ENCODE data around the gene NR1I3. TPM values are rescaled to one million over a fixed set of nuclear protein-coding genes. Genes with fewer than 3 reads are reported as not detected.

NR1I3 gene
- total RNA-seq, 2 experiments from 2014 or later = not detected

- ChIA-PET POLR2A (interaction anchor here (0.6 to 4.4 kb wide), 4 partner anchors 7 to 49 kb away, joined by 3 to 22 read pairs (median 4); partner anchors contain the start of gene NDUFS2), CTCF (ENCODE audit: unreplicated experiment) (no interaction called here)
- no peak overlapping the region for H2AFZ ChIP-seq (ENCODE audit: low read length)
- no peak overlapping the region for H3K4me2 ChIP-seq (ENCODE audit: low read length)
- no peak overlapping the region for H3K4me3 ChIP-seq (ENCODE audit: low read depth, low read length, poor library complexity, severe bottlenecking)
- no peaks in the 10 kb centered on the region for H3K9me2 ChIP-seq (ENCODE audit: insufficient read depth, low read length)
- DNase-seq (ENCODE audit: low spot score) = no peak
- no peaks in the 10 kb centered on the region for H3K9me3 ChIP-seq (ENCODE audit: low read length)
- H3K79me2 ChIP-seq (ENCODE audit: insufficient read depth, low read depth, low read length) = no peaks in the 10 kb centered on the region
- TF ChIP-seq EZH2phosphoT487 (IDR thresholded peaks at IDR 0.05; ENCODE audit: borderline replicate concordance, low read depth, low read length) = no peak
- TF ChIP-seq, protein P1, sequence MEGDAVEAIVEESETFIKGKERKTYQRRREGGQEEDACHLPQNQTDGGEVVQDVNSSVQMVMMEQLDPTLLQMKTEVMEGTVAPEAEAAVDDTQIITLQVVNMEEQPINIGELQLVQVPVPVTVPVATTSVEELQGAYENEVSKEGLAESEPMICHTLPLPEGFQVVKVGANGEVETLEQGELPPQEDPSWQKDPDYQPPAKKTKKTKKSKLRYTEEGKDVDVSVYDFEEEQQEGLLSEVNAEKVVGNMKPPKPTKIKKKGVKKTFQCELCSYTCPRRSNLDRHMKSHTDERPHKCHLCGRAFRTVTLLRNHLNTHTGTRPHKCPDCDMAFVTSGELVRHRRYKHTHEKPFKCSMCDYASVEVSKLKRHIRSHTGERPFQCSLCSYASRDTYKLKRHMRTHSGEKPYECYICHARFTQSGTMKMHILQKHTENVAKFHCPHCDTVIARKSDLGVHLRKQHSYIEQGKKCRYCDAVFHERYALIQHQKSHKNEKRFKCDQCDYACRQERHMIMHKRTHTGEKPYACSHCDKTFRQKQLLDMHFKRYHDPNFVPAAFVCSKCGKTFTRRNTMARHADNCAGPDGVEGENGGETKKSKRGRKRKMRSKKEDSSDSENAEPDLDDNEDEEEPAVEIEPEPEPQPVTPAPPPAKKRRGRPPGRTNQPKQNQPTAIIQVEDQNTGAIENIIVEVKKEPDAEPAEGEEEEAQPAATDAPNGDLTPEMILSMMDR (conservative IDR thresholded peaks at IDR 0.05; ENCODE audit: low read length) = no peak
- BruUV-seq (replicated peaks) = no TSS peak
- no peak overlapping the region for H3K27ac ChIP-seq (ENCODE audit: low read depth, low read length, poor library complexity, severe bottlenecking)
- intact Hi-C loops (cut with micrococcal nuclease; ENCODE audit: unreplicated experiment) = no loop called here
- H4K20me1 ChIP-seq (ENCODE audit: insufficient read depth, low read length) = no peaks in the 10 kb centered on the region
- peaks cover 36% of the 10 kb centered on the region for H3K4me1 ChIP-seq (ENCODE audit: insufficient read depth, low read length, poor library complexity, severe bottlenecking)
- H3K36me3 ChIP-seq (ENCODE audit: insufficient read depth, low read length) = no peaks in the 10 kb centered on the region
These were observed 18.0 kb downstream of the NR1I3 start for GRCh38 chr1:161220002-161220401.

GRCh38 chr1:161219078-161219892 is 18.7 kb downstream of the NR1I3 start:
- Histone ChIP-seq H2AFZ (ENCODE audit: low read length) (peak overlapping the region; percentile 68; the same call in 1 of the 2 replicates), H3K27ac (ENCODE audit: low read depth, low read length, poor library complexity, severe bottlenecking) (no peak overlapping the region), H3K4me1 (ENCODE audit: insufficient read depth, low read length, poor library complexity, severe bottlenecking) (peaks cover 34% of the 10 kb centered on the region), H3K4me3 (ENCODE audit: low read depth, low read length, poor library complexity, severe bottlenecking) (no peak overlapping the region), H3K9me3 (ENCODE audit: low read length) (no peaks in the 10 kb centered on the region), H4K20me1 (ENCODE audit: insufficient read depth, low read length) (no peaks in the 10 kb centered on the region), H3K4me2 (ENCODE audit: low read length) (peak overlapping the region; percentile 56), H3K36me3 (ENCODE audit: insufficient read depth, low read length) (peaks cover 3% of the 10 kb centered on the region), H3K79me2 (ENCODE audit: insufficient read depth, low read depth, low read length) (no peaks in the 10 kb centered on the region), H3K9me2 (ENCODE audit: insufficient read depth, low read length) (no peaks in the 10 kb centered on the region)
- BruUV-seq (replicated peaks) = no TSS peak
- CTCF ChIA-PET (ENCODE audit: unreplicated experiment) = interaction anchor here (0.5 kb wide), 1 partner anchor 61 kb away, joined by 3 read pairs; no protein-coding TSS in a partner anchor
- no peak for DNase-seq (ENCODE audit: low spot score)
- TF ChIP-seq, protein P1 (conservative IDR thresholded peaks at IDR 0.05; ENCODE audit: low read length) = no peak
- no peak for TF ChIP-seq EZH2phosphoT487 (IDR thresholded peaks at IDR 0.05; ENCODE audit: borderline replicate concordance, low read depth, low read length)
- POLR2A ChIA-PET = interaction anchor here (0.6 to 4.4 kb wide), 6 partner anchors 17 to 200 kb away, joined by 3 to 22 read pairs (median 4); partner anchors contain the start of gene NDUFS2
- intact Hi-C loops (cut with micrococcal nuclease; ENCODE audit: unreplicated experiment) = no loop called here
